Dendritic cell treated with granulocyte-macrophage colony-stimulating factor and Interleukin-4, amounts not matched to agents 40 ng/mL and 50 ng/mL, for 4 days (primary cell): Measurements from ENCODE around the gene KCNMA1.
A peak's percentile ranks its signal among the peaks of the same experiment; 100 is the strongest.

Experiments
- H3K27ac Mint-ChIP-seq: one replicate; pipeline ENCODE4 v1.8.0; 2022; ENCODE audit warnings: mild to moderate bottlenecking, mixed read lengths
- H3K27me3 Mint-ChIP-seq: one replicate; pipeline ENCODE4 v1.8.0; 2022; ENCODE audit warnings: mild to moderate bottlenecking, mixed read lengths
- H3K36me3 Mint-ChIP-seq: one replicate; pipeline ENCODE4 v1.8.0; 2022; ENCODE audit warnings: low read depth, mixed read lengths
- H3K4me1 Mint-ChIP-seq: one replicate; pipeline ENCODE4 v1.8.0; 2022; ENCODE audit warnings: low read depth, mixed read lengths
- H3K4me3 Mint-ChIP-seq: one replicate; pipeline ENCODE4 v1.8.0; 2022; ENCODE audit warnings: mild to moderate bottlenecking, moderate library complexity, mixed read lengths
- H3K9me3 Mint-ChIP-seq: one replicate; pipeline ENCODE4 v1.8.0; 2022; ENCODE audit warnings: mixed read lengths
- intact Hi-C: fragments of 100-400 bp; cut with micrococcal nuclease; formaldehyde crosslinking; loops from one replicate; pipeline ENCODE4 v1.15.0; 2022

KCNMA1 gene

DNA sequence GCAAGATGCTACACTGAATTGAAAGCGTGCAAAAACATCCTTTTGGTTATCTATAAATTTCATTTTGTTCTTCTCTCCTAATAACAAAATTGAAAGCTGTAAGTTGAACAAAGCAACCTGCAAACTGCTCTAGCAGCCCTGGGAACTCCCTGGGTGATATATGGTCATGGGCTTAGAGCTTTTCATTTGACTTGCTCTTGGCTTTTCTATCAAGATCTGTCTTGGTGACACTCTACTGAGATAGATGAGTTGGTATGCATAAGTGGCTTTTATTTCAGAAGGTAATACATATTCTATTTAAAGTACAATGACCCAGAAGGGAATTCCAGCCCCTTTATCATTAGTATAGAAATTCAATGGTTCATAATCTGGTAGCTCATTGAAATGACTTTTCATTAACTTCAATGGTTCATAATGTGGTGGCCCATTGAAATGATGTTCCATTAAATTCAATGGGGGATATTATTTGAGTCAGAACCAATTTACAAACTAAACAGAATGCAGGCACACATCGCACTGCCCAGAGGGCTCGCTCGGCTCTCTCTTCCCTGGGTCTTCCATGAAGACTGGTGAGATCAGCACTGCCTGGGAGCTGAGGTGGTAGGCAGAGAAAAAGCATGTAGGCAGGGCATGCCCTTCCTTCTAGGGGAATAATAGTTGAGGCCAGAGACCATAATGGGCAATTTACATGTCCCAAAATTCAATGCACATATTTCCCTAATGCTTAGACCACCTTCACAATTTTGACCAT, 10.1 kb upstream of the KCNMA1 start:
- H3K36me3 Mint-ChIP-seq: no peaks in the 10 kb centered on the region
- H3K27me3 Mint-ChIP-seq: peaks cover 17% of the 10 kb centered on the region
- H3K4me3 Mint-ChIP-seq: no peak overlapping the region
- H3K4me1 Mint-ChIP-seq: no peaks in the 10 kb centered on the region
- no peak overlapping the region for H3K27ac Mint-ChIP-seq
- intact Hi-C loops: loop anchor here (10.0 kb wide), 2 partner anchors 153 to 193 kb away; no protein-coding TSS in a partner anchor
- H3K9me3 Mint-ChIP-seq: peaks cover 3% of the 10 kb centered on the region

DNA sequence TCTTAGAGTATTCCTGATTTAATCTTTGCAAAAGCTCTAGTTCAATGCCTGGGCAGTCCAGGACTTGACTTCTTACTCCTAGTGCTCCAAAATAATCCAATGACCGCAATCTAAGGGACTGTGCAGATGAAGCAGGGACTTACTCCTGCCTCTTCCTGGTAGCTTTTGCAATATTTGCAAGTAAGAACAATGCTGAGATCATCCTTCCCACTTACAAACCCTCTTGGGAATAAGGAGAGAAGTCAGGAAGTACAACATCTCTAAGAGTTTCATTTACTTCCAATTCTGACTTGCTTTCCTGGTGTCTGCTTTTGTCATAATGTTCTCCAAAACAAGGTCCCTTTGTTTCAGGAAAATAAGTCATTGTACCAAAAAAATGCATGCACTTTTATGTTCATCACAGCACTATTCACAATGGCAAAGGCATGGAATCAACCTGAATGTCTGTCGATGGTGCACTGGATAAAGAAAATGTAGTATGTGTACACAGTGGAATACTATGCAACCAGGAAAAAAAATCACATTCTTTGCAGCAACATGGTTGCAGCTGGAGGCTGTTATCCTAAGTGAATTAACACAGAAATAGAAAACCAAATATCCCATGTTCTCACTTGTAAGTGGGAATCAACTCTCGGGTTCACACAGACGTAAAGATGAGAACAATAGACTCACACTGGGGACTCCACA, 7.1 kb upstream of the KCNMA1 start:
- peaks cover 28% of the 10 kb centered on the region for H3K27me3 Mint-ChIP-seq
- H3K27ac Mint-ChIP-seq: no peak overlapping the region
- H3K4me3 Mint-ChIP-seq: no peak overlapping the region
- intact Hi-C loops: loop anchor here (1.0 to 10.0 kb wide), 3 partner anchors 150 to 470 kb away; no protein-coding TSS in a partner anchor
- H3K9me3 Mint-ChIP-seq: no peaks in the 10 kb centered on the region
- no peaks in the 10 kb centered on the region for H3K36me3 Mint-ChIP-seq
- peaks cover 7% of the 10 kb centered on the region for H3K4me1 Mint-ChIP-seq

DNA sequence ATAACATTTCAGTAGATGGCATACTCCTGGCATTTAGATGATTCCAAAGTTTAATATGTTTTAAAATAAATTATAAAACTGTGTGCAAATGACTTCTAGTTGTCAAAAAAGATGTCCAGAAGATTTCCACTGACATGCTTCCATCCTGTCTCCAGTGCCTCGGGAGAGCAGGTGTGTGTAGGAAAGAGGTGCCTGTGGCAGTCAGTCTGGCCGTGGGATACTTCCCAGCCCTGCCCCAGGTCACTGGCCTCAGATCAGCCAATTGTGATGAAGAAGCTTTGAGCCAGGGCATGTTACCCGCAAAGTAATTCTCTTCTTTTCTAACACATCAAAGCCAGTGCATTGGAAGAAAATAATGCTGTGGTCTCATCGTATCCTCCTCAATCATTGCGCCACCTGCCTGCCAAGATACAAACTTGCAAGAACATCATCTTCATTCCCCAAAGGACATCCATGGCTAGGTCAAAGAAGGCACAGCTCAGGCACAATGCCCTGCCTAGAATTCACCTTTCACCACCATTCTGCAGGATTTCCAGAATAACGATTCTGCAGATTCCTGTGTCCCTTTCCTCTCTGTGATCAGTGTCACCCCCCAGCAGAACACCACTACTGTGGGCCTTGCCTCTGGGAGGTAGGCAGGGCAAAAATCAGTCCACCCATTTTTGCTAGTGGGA, 6.3 kb upstream of the KCNMA1 start:
- H3K27me3 Mint-ChIP-seq: peaks cover 35% of the 10 kb centered on the region
- no peaks in the 10 kb centered on the region for H3K36me3 Mint-ChIP-seq
- H3K4me1 Mint-ChIP-seq: peaks cover 7% of the 10 kb centered on the region
- no peaks in the 10 kb centered on the region for H3K9me3 Mint-ChIP-seq
- no peak overlapping the region for H3K4me3 Mint-ChIP-seq
- no peak overlapping the region for H3K27ac Mint-ChIP-seq
- intact Hi-C loops: loop anchor here (1.0 to 10.0 kb wide), 3 partner anchors 149 to 470 kb away; no protein-coding TSS in a partner anchor

DNA sequence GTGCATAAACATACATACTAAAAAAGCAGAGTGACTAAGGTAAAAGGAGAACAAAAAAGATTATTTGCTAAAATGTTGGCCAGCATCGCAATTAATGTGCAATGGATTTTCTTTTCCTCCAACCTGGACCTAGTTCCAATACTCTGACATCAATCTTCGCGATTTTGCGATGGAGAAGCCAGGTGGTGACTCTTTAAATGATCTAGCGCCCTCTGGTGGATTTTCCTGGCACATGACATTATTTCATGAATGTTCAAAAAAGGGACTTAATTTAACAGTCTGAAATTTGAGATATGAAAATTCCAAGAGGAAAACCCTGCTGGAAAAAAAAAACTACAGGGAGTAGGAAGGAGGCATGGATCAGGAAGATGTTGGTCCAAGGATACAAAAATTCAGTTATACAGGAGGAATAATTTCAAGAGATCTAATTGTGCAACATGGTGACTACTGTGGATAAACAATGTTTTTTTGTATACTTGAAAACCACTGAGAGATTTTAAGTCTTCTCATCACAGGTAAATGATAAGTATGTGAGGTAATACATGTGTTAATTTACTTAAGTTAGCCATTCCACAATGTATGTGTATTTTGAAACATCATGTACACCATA, 4.3 kb upstream of the KCNMA1 start:
- intact Hi-C loops: loop anchor here (1.0 to 10.0 kb wide), 3 partner anchors 147 to 250 kb away; no protein-coding TSS in a partner anchor
- Mint-ChIP-seq H3K36me3 (no peaks in the 10 kb centered on the region), H3K27me3 (peaks cover 48% of the 10 kb centered on the region), H3K4me1 (peaks cover 13% of the 10 kb centered on the region), H3K4me3 (no peak overlapping the region), H3K9me3 (no peaks in the 10 kb centered on the region), H3K27ac (no peak overlapping the region)

DNA sequence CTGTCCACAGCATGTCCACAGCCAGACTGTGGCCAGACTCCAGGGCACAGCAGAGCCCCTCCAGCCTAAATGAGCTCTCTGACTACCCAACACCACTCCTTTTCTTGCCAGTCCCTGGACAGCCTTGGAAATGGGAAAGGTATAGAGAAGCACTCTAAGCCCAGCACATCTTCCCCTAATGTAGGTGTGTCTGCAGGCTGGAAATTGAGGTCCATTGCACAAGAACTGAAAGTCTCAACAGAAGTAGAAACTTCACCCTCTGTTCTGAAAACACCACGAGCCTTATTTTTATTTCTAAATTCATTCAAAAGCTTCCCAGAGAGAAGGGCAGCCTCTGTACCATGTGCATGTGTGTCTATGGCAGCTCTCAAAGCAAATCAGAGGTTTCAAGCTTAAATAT, 3.7 kb upstream of the KCNMA1 start:
- Mint-ChIP-seq H3K9me3 (no peaks in the 10 kb centered on the region), H3K36me3 (no peaks in the 10 kb centered on the region), H3K4me3 (no peak overlapping the region), H3K27me3 (peaks cover 54% of the 10 kb centered on the region), H3K4me1 (peaks cover 16% of the 10 kb centered on the region), H3K27ac (no peak overlapping the region)
- intact Hi-C loops: loop anchor here (10.0 kb wide), 2 partner anchors 147 to 187 kb away; no protein-coding TSS in a partner anchor

DNA sequence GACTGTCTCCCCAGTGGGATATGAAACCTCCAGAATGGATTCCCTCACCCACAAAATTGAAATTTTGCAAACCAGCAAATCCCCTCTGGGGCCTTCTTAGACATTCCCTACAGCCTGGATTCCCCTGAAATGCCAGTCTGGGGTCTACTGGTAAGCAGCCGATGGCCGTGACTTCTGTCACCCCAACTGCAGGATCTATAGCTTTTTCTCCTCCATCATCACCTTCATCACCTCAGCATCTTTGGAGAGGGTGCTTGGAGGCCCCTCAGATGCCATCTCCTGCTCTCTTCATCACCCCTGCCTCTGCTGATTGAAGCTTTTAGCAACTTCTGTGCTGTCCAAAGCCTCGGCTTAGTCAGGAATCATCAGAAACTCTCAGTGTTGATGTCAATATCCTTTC, 2.6 kb upstream of the KCNMA1 start:
- peaks cover 16% of the 10 kb centered on the region for H3K4me1 Mint-ChIP-seq
- no peak overlapping the region for H3K27ac Mint-ChIP-seq
- H3K4me3 Mint-ChIP-seq: no peak overlapping the region
- intact Hi-C loops: loop anchor here (10.0 kb wide), 2 partner anchors 145 to 185 kb away; no protein-coding TSS in a partner anchor
- no peaks in the 10 kb centered on the region for H3K9me3 Mint-ChIP-seq
- no peaks in the 10 kb centered on the region for H3K36me3 Mint-ChIP-seq
- peaks cover 66% of the 10 kb centered on the region for H3K27me3 Mint-ChIP-seq

DNA sequence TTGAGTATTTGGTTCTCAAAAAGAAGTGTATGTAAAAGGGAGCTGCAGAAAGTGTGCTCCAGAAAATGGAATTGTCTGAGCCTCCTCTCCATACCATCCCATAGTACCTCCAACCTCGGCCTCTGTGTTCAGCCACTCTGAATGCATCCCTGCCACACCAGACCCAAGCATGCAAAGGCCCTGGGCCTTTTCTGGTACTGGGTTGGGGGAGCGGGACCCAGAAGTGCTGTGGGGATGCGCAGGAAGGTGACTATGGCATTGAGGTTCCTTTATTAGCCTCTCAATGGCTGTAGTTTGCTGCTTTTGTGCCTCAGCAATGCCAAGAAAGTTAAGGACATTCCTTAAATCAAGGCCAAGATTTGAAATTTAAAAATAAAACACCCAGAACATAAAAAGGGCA, 2.1 kb upstream of the KCNMA1 start:
- intact Hi-C loops: loop anchor here (10.0 kb wide), 3 partner anchors 125 to 185 kb away; no protein-coding TSS in a partner anchor
- Mint-ChIP-seq H3K27ac (no peak overlapping the region), H3K9me3 (no peaks in the 10 kb centered on the region), H3K4me1 (peaks cover 16% of the 10 kb centered on the region), H3K36me3 (no peaks in the 10 kb centered on the region), H3K4me3 (no peak overlapping the region), H3K27me3 (peaks cover 67% of the 10 kb centered on the region)

DNA sequence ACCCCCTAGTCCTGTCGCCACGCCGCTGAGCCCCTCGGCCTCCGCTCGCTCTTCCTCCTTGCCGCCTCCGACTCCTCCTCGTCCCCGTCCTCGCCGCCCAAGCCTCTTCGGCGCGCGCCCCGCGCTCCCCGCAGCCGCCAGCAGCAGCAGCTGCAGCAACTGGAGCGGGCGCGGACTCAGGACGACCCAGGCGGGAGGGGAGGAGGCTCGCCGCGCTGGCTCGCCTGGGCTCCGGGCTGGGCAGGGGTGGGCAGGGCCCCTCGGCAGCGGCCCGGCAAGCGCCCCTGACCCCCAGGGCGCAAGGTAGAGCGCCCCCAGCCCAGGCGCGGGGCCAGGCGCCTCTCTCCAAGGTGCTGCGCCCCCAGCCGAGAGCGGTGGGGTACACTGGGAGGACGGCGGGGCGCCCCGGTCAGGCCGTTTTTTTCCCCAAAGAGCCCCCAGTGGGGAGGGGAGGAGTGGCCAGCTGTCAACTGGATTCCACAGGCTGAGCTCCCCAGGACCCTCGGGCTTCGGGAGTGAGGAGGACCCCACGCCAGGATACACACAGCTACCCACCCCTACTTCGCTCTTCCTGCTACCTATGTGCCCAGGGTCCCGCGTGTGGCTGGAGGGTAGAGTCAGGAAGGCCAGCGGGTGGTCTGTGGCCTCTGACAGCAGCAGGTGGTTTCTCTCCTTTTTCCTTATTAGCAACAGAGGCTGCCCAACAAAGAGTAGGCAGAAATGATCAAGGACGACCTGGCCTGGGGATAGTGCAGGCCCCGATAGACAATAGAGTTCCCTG, 903 bp upstream of the KCNMA1 start:
- H3K4me3 Mint-ChIP-seq: peak overlapping the region; percentile 76
- no peaks in the 10 kb centered on the region for H3K36me3 Mint-ChIP-seq
- intact Hi-C loops: loop anchor here (10.0 kb wide), 1 partner anchor 124 kb away; no protein-coding TSS in a partner anchor
- H3K4me1 Mint-ChIP-seq: peaks cover 16% of the 10 kb centered on the region
- no peaks in the 10 kb centered on the region for H3K9me3 Mint-ChIP-seq
- peak overlapping the region; percentile 35 for H3K27ac Mint-ChIP-seq
- peaks cover 75% of the 10 kb centered on the region for H3K27me3 Mint-ChIP-seq

DNA sequence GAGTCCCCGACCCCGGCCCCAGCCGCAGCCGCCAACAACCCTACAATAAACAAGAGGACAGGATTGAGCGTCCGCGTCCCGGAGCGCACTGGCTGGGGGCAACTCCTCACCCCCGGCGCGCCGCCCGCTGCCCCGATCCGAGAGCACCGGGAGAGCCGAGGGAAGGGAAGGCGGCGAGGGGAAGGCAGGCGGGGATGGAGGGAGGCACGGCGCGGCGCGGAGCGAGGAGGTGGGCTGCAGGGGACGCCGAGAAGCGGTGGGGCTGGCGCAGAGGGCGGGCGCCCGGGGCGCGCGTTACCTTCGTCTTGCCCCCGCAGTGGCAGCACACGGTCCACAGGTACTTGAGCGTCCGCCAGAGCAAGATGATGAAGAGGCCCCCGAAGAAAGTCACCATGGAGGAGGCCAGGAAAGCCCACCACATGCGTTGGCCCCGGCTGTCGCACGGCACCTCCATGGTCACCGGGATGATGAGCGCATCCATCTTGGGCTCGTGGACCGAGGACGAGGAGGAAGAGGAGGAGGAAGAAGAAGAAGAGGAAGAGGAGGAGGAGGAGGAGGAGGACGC, 559 bp downstream of the KCNMA1 start:
- Mint-ChIP-seq H3K27ac (no peak overlapping the region), H3K4me3 (peak overlapping the region; percentile 76), H3K9me3 (no peaks in the 10 kb centered on the region), H3K27me3 (peaks cover 84% of the 10 kb centered on the region), H3K36me3 (no peaks in the 10 kb centered on the region), H3K4me1 (peaks cover 16% of the 10 kb centered on the region)
- intact Hi-C loops: loop anchor here (10.0 kb wide), 1 partner anchor 122 kb away; no protein-coding TSS in a partner anchor

DNA sequence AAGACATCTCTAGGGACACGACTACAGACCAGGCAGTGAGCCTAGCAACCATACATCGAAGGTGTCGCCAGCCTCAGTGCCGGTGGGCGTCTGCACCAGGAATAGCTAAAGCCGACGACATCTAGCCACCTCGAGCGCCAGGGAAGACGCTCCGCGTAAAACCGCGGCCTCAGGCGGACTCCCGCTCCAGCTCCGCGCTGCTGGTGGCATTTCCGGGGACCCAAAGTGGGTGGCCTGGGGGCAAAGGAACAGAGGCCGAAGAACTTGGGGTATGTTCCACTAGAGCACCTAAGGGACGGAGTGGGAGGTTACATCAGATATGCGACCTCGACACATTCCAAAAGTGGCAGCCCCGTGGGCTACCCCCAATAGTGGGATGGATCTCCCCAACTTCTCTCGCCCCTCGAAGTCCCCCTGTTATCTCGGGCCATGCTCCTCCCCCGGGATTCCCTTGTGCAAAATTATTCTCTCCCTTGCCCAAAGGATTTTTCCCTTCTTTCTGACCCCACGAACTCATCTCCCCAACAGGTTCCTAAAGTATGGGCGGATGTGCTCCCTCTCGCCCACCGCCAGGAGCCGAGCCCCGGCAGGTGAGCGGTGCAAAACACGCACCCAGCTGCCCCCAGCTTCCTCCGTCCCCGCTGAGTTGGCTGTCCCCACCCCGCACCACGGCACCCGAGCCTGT, 1.2 kb downstream of the KCNMA1 start:
- Mint-ChIP-seq H3K9me3 (no peaks in the 10 kb centered on the region), H3K36me3 (no peaks in the 10 kb centered on the region), H3K27me3 (peaks cover 88% of the 10 kb centered on the region), H3K4me1 (peaks cover 14% of the 10 kb centered on the region), H3K4me3 (peak overlapping the region; percentile 76), H3K27ac (no peak overlapping the region)
- intact Hi-C loops: loop anchor here (10.0 kb wide), 1 partner anchor 122 kb away; no protein-coding TSS in a partner anchor

DNA sequence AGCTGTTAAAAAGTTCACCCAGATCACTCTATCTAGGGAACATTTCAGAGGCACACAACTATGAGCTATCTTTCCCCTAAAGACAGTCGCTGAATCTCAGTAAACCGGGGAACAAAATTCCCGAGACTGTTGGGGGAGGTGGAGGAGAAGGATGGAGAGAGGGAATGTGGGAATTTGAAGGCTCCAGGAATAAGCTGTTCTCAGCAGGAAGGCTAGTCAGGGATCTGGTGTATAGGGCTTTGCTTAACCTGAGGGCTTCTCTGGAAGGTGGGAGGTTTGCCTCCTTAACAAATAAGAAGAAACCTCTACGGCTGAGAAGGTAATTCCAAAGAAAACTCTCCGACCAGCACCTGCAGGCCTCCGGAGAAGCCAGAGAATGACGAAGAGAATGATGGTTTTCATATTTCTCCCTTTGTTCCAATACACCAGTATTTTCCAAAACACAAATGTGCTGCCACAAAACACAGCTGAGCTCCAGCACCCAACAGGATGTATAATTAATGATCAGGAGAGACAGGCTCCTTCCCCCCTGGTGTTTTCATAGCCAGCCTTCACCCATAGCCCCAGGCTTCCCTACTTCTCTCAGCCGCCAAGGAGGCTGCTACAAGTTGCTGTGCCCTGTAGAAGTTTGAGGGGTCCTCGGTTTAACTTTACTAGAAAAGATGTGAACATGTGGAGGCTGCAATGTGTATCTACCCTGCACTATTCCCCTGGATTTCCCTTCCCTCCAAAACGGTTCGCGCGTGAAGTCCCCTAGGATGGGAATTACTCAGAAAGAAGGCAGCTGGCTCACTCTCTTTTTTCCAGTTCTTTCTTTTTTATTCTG, 2.0 kb downstream of the KCNMA1 start:
- intact Hi-C loops: loop anchor here (10.0 kb wide), 1 partner anchor 121 kb away; no protein-coding TSS in a partner anchor
- H3K4me1 Mint-ChIP-seq: peaks cover 9% of the 10 kb centered on the region
- peaks cover 84% of the 10 kb centered on the region for H3K27me3 Mint-ChIP-seq

More for the DNA sequence above, 2.0 kb downstream of the KCNMA1 start:
- no peaks in the 10 kb centered on the region for H3K9me3 Mint-ChIP-seq
- H3K27ac Mint-ChIP-seq: no peak overlapping the region
- H3K36me3 Mint-ChIP-seq: no peaks in the 10 kb centered on the region
- H3K4me3 Mint-ChIP-seq: peak overlapping the region; percentile 27
